ENCODE measurements around the gene GIT2. TPM values are rescaled to one million over a fixed set of nuclear protein-coding genes. Genes with fewer than 3 reads are reported as not detected.

Gene GIT2
- total and polyA plus RNA-seq, 3 donors from 2014 or later, result 47.2 to 51.9 (median 47.2) TPM

DNA sequence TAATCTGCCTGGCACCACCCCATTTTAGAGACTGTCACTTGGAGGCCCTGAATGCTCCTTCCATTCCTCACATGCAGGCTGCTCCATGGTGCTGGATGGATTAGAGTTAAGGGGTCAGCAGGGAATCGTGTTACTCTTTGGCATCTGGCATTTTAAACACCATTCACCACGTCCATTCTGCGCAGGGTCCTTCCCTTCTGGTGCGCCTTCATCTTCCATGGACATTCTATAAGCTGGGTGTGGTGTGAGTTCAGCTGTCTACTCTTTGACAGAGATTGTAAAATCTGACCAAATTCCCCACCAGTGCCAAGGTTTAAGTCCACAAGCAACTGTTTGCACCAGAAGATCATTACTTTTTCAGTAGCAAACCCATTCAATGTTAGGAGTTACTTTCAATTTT, 47.8 kb downstream of the GIT2 start:
- H3K27me3 ChIP-seq, result no peaks in the 10 kb centered on the region
- DNase-seq, result no peak
- no peak overlapping the region for H3K27ac ChIP-seq
- intact Hi-C loops (cut with DNase I; ENCODE audit: low total_unique reads), result no loop called here
- WGBS, 2 donors, result 75 to 78% methylated on average over 4 of the region's 4 CpGs
- no peak overlapping the region for H3K4me3 ChIP-seq
- no peaks in the 10 kb centered on the region for H3K9me3 ChIP-seq
- H3K4me1 ChIP-seq, result peaks cover 26% of the 10 kb centered on the region
- no peaks in the 10 kb centered on the region for H3K36me3 ChIP-seq (ENCODE audit: low read depth, missing control alignments)
- no peak for TF ChIP-seq POLR2A (IDR thresholded peaks at IDR 0.05)
- TF ChIP-seq, protein P1, sequence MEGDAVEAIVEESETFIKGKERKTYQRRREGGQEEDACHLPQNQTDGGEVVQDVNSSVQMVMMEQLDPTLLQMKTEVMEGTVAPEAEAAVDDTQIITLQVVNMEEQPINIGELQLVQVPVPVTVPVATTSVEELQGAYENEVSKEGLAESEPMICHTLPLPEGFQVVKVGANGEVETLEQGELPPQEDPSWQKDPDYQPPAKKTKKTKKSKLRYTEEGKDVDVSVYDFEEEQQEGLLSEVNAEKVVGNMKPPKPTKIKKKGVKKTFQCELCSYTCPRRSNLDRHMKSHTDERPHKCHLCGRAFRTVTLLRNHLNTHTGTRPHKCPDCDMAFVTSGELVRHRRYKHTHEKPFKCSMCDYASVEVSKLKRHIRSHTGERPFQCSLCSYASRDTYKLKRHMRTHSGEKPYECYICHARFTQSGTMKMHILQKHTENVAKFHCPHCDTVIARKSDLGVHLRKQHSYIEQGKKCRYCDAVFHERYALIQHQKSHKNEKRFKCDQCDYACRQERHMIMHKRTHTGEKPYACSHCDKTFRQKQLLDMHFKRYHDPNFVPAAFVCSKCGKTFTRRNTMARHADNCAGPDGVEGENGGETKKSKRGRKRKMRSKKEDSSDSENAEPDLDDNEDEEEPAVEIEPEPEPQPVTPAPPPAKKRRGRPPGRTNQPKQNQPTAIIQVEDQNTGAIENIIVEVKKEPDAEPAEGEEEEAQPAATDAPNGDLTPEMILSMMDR (IDR thresholded peaks at IDR 0.05), result no peak

DNA sequence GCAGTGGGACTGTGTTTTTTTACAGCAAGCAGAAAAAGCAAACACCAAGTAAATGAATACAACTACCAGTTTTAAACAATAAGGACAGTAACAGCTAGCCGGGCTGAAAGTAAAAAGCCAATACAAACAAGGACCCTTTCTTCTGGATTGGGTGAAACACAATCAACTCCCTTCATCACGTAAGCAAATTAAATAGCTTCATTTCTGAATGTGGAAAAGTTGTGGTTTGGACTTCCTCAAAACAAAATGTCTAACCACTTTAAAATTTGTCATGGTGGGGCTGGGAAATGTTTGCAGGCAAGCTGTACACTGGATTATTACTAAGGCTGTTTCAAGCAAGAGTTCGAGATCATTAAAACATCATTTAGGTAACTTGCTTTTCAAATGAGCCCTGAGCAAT, 48.6 kb downstream of the GIT2 start:
- Histone ChIP-seq H3K9me3 (no peaks in the 10 kb centered on the region), H3K27ac (peak overlapping the region in 1 of 2 donors; percentile 48), H3K27me3 (no peaks in the 10 kb centered on the region), H3K36me3 (ENCODE audit: low read depth, missing control alignments) (no peaks in the 10 kb centered on the region), H3K4me3 (no peak overlapping the region), H3K4me1 (peaks cover 26% of the 10 kb centered on the region)
- intact Hi-C loops (cut with DNase I; ENCODE audit: low total_unique reads), result no loop called here
- TF ChIP-seq, protein P1 (IDR thresholded peaks at IDR 0.05), result no peak
- no peak for TF ChIP-seq POLR2A (IDR thresholded peaks at IDR 0.05)
- 47 to 53% methylated on average over 3 of the region's 3 CpGs for WGBS, 2 donors
- DNase-seq, result no peak

DNA sequence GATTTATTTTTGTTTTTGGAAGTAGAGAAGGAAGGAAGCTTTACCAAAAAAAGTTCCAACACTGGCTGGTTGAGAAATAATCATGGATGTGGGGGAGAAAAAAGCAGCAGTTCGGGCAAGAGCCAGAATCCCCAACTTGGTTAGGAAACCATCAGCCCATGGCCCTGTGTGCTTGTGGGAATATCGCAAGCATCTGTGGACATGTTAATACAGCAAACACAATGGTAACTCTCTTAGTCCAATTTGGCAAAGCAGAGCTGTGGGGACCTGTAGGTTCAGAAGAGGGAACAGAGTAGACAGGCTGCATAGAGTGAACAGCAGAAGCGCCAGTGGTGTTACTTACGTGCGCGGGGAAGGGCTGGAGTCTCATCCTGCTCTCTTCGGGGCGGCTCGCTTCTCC, 49.3 kb downstream of the GIT2 start:
- Histone ChIP-seq H3K4me3 (no peak overlapping the region), H3K36me3 (ENCODE audit: low read depth, missing control alignments) (no peaks in the 10 kb centered on the region), H3K27ac (peak overlapping the region in 1 of 2 donors; percentile 48), H3K9me3 (no peaks in the 10 kb centered on the region), H3K27me3 (no peaks in the 10 kb centered on the region), H3K4me1 (peaks cover 26% of the 10 kb centered on the region)
- DNase-seq, result no peak
- WGBS, 2 donors, result 83 to 88% methylated on average over 9 of the region's 9 CpGs
- intact Hi-C loops (cut with DNase I; ENCODE audit: low total_unique reads), result no loop called here
- TF ChIP-seq, protein P1 (IDR thresholded peaks at IDR 0.05), result no peak
- no peak for TF ChIP-seq POLR2A (IDR thresholded peaks at IDR 0.05)

DNA sequence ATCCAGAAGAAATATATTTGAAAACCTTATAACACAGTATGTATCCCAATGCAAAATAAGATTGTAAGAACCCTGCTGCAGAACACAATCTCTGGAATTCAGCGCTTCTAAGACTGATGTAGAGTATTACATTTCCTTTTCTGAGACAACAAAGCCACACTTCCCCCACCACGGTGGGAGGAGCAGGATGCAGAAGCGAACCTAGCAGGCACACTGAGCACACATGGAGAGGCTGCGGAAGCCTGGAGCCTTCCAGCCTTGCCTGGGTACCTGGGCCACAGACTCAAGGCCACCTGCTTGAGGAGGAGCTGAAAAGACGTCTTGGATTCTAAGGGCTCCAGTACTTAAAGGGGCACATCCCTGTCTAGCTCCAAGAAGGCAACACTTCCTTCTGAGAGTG, 49.7 kb downstream of the GIT2 start:
- Histone ChIP-seq H3K4me1 (peaks cover 26% of the 10 kb centered on the region), H3K27me3 (no peaks in the 10 kb centered on the region), H3K36me3 (ENCODE audit: low read depth, missing control alignments) (no peaks in the 10 kb centered on the region), H3K27ac (peak overlapping the region in 1 of 2 donors; percentile 48), H3K9me3 (no peaks in the 10 kb centered on the region), H3K4me3 (no peak overlapping the region)
- intact Hi-C loops (cut with DNase I; ENCODE audit: low total_unique reads), result no loop called here
- WGBS, 2 donors, result 24 to 33% methylated on average over 5 of the region's 5 CpGs
- peak; percentile 47 for DNase-seq
- TF ChIP-seq, protein P1 (IDR thresholded peaks at IDR 0.05), result no peak
- no peak for TF ChIP-seq POLR2A (IDR thresholded peaks at IDR 0.05)

DNA sequence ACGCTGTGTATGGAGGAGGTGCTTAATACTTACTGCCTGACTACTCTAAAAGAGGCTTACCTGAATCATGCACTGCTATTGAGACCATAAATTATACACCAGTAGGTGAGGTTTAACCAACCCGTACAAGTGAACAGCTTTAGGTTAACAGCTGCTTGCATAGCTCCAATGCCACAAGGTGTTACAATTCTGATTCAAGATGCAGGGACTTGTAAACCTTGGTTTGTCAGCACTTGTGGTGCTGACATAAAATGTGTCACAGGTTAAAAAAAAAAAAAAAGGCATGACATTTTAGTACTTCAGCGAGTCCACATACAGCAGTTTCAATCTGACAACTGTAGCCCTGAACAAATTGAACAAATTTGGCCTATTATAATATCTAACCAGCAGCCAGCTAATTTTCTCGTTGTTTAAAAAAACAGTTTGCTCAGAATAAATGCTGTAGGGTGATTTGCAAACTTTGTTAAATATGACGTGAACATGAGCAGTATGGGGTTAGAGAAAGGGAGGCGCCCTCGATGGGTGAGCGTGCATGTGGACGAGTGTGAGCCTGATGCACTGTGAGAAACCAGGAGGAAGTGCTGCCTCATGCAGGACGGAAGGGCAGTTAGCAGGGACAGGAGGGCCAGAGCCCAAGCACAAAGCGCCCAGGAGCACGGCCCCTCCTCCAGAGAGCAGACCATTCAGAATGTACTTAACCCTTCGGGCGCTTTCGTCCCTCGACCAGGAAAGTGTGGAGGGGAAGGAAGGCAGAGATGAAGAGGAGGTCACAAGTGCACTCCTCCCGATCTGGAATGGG, 51.4 kb downstream of the GIT2 start:
- WGBS, 2 donors, result 44 to 46% methylated on average over 17 of the region's 17 CpGs
- peaks cover 24% of the 10 kb centered on the region for H3K4me1 ChIP-seq

More for the DNA sequence above, 51.4 kb downstream of the GIT2 start:
- H3K27ac ChIP-seq, result no peak overlapping the region
- no peaks in the 10 kb centered on the region for H3K36me3 ChIP-seq (ENCODE audit: low read depth, missing control alignments)
- no peak overlapping the region for H3K4me3 ChIP-seq
- TF ChIP-seq POLR2A (IDR thresholded peaks at IDR 0.05), result no peak
- TF ChIP-seq, protein P1 (IDR thresholded peaks at IDR 0.05), result no peak
- H3K27me3 ChIP-seq, result no peaks in the 10 kb centered on the region
- peak; percentile 32 for DNase-seq
- intact Hi-C loops (cut with DNase I; ENCODE audit: low total_unique reads), result no loop called here
- H3K9me3 ChIP-seq, result no peaks in the 10 kb centered on the region
